OCI-LY3 (cell line): ENCODE data around the gene LDLRAD4.

ENCODE experiments used
- EZH2phosphoT487 ChIP-seq: fragments of 200-600 bp; shearing (Covaris generic); IDR thresholded peaks from 2 replicates; pipeline ENCODE4 v1.6.1; 2018; ENCODE audit warnings: antibody characterized with exemption, mixed run types, low read depth
- TF ChIP-seq, protein P1 (sequence below): fragments of 200-600, 300-600 bp; sonication (generic); IDR thresholded peaks from 2 replicates; pipeline ENCODE4 v1.5.1; 2014; ENCODE audit warnings: antibody characterized with exemption, low read length, low read depth

DNA sequence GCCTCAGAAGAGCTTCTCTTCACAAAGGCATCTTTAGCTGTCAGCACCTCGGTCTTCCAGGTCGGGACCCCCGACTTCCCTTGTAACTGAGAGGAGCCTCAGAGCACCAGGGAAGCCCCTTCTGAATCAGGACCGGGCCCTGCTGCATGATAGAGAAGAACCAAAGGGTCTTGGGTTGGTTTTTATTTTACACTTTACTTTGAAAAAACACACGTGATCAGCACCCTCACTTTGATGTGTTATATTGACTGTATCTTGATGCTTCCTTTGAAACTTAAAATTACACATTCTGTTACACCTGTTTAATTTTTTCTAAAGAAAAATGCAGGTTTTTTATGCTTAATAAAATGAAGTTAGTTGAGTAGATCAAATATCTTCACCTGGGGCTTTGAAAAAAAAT, 305.5 kb downstream of the LDLRAD4 start:
- TF ChIP-seq, protein P1, sequence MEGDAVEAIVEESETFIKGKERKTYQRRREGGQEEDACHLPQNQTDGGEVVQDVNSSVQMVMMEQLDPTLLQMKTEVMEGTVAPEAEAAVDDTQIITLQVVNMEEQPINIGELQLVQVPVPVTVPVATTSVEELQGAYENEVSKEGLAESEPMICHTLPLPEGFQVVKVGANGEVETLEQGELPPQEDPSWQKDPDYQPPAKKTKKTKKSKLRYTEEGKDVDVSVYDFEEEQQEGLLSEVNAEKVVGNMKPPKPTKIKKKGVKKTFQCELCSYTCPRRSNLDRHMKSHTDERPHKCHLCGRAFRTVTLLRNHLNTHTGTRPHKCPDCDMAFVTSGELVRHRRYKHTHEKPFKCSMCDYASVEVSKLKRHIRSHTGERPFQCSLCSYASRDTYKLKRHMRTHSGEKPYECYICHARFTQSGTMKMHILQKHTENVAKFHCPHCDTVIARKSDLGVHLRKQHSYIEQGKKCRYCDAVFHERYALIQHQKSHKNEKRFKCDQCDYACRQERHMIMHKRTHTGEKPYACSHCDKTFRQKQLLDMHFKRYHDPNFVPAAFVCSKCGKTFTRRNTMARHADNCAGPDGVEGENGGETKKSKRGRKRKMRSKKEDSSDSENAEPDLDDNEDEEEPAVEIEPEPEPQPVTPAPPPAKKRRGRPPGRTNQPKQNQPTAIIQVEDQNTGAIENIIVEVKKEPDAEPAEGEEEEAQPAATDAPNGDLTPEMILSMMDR = no peak
- TF ChIP-seq EZH2phosphoT487 = no peak
